Neutrophil (primary cell): ENCODE results near the gene PNPO.

Experiments
- H3K27ac ChIP-seq: fragments of 200-600 bp; sonication (generic); 2 replicates; pipeline ENCODE4 v1.5.1; 2016; ENCODE audit warnings: mild to moderate bottlenecking, moderate library complexity
- H3K27me3 ChIP-seq: fragments of 200-600 bp; sonication (generic); 2 replicates; pipeline ENCODE4 v1.6.0; 2016; ENCODE audit warnings: mild to moderate bottlenecking
- H3K36me3 ChIP-seq: fragments of 200-600 bp; sonication (generic); 2 replicates; pipeline ENCODE4 v1.5.1; 2017
- H3K4me1 ChIP-seq, 2 experiments: fragments of 200-600 bp in 1 of 2; sonication (generic) in 1 of 2; 1 replicate in 1 of 2; 2 replicates in 1 of 2; pipeline versions ENCODE4 v1.5.1 to v1.6.1; 2013 to 2016; ENCODE audit warnings: low read depth in 1 of 2, low read length in 1 of 2, mild to moderate bottlenecking in 1 of 2, moderate library complexity in 1 of 2; ENCODE audit not compliant: control insufficient read depth in 1 of 2, insufficient read depth in 1 of 2
- H3K4me3 ChIP-seq, 2 experiments: fragments of 200-600 bp in 1 of 2; sonication (generic) in 1 of 2; 1 replicate in 1 of 2; 2 replicates in 1 of 2; pipeline ENCODE4 v1.5.1; 2013 to 2016; ENCODE audit warnings: low read depth in 1 of 2, low read length in 1 of 2, mild to moderate bottlenecking in 1 of 2, moderate library complexity in 1 of 2
- H3K9me3 ChIP-seq: fragments of 200-600 bp; sonication (generic); 2 replicates; pipeline ENCODE4 v1.5.1; 2016
- TF ChIP-seq, protein P1 (sequence below): fragments of 200-600 bp; sonication (generic); IDR thresholded peaks from 2 replicates; pipeline ENCODE4 v1.5.1; 2016; ENCODE audit warnings: antibody characterized with exemption

The PNPO gene

DNA sequence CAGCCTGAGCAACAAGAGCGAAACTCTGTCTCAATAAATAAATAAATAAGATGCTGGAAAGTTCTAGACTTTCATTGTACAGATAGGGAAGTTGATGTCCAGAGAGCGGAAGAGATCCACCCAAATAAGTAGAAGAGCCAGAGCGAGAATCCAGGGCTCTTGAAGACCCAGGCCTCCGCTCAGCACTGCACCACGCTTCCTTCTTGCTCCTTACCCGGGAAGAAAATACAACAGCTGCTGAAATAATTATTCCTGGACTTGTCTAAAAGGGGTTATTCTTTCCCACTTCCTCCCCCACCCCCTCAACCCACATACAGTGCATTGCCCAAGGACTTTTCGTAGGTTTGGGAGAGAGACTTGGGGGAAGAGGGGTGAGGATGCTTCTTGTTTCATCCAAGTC, 56.2 kb downstream of the PNPO start:
- no peaks in the 10 kb centered on the region for H3K9me3 ChIP-seq
- TF ChIP-seq, protein P1, sequence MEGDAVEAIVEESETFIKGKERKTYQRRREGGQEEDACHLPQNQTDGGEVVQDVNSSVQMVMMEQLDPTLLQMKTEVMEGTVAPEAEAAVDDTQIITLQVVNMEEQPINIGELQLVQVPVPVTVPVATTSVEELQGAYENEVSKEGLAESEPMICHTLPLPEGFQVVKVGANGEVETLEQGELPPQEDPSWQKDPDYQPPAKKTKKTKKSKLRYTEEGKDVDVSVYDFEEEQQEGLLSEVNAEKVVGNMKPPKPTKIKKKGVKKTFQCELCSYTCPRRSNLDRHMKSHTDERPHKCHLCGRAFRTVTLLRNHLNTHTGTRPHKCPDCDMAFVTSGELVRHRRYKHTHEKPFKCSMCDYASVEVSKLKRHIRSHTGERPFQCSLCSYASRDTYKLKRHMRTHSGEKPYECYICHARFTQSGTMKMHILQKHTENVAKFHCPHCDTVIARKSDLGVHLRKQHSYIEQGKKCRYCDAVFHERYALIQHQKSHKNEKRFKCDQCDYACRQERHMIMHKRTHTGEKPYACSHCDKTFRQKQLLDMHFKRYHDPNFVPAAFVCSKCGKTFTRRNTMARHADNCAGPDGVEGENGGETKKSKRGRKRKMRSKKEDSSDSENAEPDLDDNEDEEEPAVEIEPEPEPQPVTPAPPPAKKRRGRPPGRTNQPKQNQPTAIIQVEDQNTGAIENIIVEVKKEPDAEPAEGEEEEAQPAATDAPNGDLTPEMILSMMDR, result no peak
- H3K27ac ChIP-seq, result no peak overlapping the region
- H3K36me3 ChIP-seq, result no peaks in the 10 kb centered on the region
- H3K27me3 ChIP-seq, result peaks cover 5% of the 10 kb centered on the region
- peaks cover 7 to 9% of the 10 kb centered on the region in 2 experiments for H3K4me1 ChIP-seq
- H3K4me3 ChIP-seq, result no peak overlapping the region

DNA sequence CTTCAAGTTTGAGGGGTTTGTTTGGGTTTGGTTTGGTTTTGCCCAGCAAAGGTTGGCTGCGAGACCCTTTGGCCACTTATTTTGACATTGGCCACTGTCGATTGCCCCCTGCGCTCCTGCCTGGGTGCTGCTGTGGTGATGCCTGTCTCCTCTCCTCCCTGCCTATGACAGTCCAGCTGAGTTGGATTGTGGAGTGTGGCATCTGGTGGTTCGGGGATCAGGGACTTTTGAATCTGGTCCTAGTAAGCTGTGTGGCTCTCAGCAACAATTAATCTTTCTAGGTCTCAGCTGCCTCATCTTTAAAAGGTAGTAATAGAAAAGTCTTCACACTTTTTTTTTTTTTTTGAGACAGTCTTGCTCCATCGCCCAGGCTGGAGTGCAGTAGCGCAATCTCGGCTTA, 56.7 kb downstream of the PNPO start:
- no peaks in the 10 kb centered on the region for H3K9me3 ChIP-seq
- peaks cover 12 to 14% of the 10 kb centered on the region in 2 experiments for H3K4me1 ChIP-seq
- peaks cover 5% of the 10 kb centered on the region for H3K27me3 ChIP-seq
- no peaks in the 10 kb centered on the region for H3K36me3 ChIP-seq
- TF ChIP-seq, protein P1, result no peak
- no peak overlapping the region for H3K4me3 ChIP-seq
- H3K27ac ChIP-seq, result no peak overlapping the region
